ENCODE measurements around the gene FOXP1. TPM values are rescaled to one million over a fixed set of nuclear protein-coding genes. Genes with fewer than 3 reads are reported as not detected.

The FOXP1 gene
- total RNA-seq, 1 donor from 2014 or later, result 107 TPM

- Mint-ChIP-seq H3K4me1 (ENCODE audit: low read depth, unreplicated experiment) (peaks cover 5% of the 10 kb centered on the region), H3K4me3 (ENCODE audit: unreplicated experiment) (no peak overlapping the region)
These were observed 207.0 kb downstream of the FOXP1 start for GRCh38 chr3:71376503-71376902.

DNA sequence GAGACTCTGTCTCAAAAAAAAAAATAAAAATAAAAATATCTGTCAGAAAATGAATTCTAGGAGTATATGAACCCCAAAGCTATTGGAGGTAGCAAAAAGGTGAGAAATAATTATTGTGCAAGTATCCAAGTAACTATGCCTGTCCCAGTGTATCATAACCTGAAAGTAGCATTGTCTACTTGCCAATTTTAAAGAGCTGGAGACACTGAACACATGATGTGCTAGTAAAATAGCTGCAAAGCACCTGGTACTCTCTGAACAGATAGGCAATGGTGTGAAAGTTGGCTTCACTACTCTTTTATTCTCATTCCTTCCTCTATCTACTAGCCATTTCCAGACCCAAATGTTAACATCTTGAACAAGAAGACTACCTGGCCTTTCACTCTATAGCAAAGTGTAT lies 208.9 kb downstream of the FOXP1 start:
- H4K20me1 ChIP-seq (ENCODE audit: insufficient read depth, low read length), result peaks cover 66% of the 10 kb centered on the region
- no peak for DNase-seq (ENCODE audit: low read depth)
- H3K36me3 Mint-ChIP-seq (ENCODE audit: low read depth, unreplicated experiment), result peaks cover 2% of the 10 kb centered on the region

More at GRCh38 chr3:71376503-71376902, 207.0 kb downstream of the FOXP1 start:
- H3K27ac Mint-ChIP-seq (ENCODE audit: unreplicated experiment), result no peak overlapping the region
- H3K9me3 Mint-ChIP-seq (ENCODE audit: unreplicated experiment), result peaks cover 4% of the 10 kb centered on the region
- Histone ChIP-seq H3K9ac (ENCODE audit: low read length) (no peak overlapping the region), H2AFZ (ENCODE audit: low read depth, low read length) (no peak overlapping the region), H3K27ac (ENCODE audit: low read depth, low read length) (no peak overlapping the region), H3K36me3 (ENCODE audit: insufficient read depth, low read length) (no peaks in the 10 kb centered on the region), H3K4me2 (ENCODE audit: low read length) (no peak overlapping the region), H3K79me2 (ENCODE audit: insufficient read depth, low read length) (peaks cover 72% of the 10 kb centered on the region), H3K4me1 (ENCODE audit: insufficient read depth, low read length) (peaks cover 4% of the 10 kb centered on the region), H3K27me3 (ENCODE audit: insufficient read depth, low read length) (no peaks in the 10 kb centered on the region), H4K20me1 (ENCODE audit: insufficient read depth, low read length) (peaks cover 59% of the 10 kb centered on the region), H3K4me3 (ENCODE audit: insufficient read depth, low read depth, low read length) (no peak overlapping the region), H3K9me3 (ENCODE audit: insufficient read depth, low read depth, low read length) (no peaks in the 10 kb centered on the region)
- DNase-seq (ENCODE audit: low read depth) (no peak), FAIRE-seq (no peak)
- peaks cover 4% of the 10 kb centered on the region for H3K36me3 Mint-ChIP-seq (ENCODE audit: low read depth, unreplicated experiment)
- no peaks in the 10 kb centered on the region for H3K27me3 Mint-ChIP-seq (ENCODE audit: low read depth, unreplicated experiment)
- TF ChIP-seq, protein P1, sequence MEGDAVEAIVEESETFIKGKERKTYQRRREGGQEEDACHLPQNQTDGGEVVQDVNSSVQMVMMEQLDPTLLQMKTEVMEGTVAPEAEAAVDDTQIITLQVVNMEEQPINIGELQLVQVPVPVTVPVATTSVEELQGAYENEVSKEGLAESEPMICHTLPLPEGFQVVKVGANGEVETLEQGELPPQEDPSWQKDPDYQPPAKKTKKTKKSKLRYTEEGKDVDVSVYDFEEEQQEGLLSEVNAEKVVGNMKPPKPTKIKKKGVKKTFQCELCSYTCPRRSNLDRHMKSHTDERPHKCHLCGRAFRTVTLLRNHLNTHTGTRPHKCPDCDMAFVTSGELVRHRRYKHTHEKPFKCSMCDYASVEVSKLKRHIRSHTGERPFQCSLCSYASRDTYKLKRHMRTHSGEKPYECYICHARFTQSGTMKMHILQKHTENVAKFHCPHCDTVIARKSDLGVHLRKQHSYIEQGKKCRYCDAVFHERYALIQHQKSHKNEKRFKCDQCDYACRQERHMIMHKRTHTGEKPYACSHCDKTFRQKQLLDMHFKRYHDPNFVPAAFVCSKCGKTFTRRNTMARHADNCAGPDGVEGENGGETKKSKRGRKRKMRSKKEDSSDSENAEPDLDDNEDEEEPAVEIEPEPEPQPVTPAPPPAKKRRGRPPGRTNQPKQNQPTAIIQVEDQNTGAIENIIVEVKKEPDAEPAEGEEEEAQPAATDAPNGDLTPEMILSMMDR (IDR thresholded peaks at IDR 0.05; ENCODE audit: insufficient read depth, low read depth, low read length), result no peak

DNA sequence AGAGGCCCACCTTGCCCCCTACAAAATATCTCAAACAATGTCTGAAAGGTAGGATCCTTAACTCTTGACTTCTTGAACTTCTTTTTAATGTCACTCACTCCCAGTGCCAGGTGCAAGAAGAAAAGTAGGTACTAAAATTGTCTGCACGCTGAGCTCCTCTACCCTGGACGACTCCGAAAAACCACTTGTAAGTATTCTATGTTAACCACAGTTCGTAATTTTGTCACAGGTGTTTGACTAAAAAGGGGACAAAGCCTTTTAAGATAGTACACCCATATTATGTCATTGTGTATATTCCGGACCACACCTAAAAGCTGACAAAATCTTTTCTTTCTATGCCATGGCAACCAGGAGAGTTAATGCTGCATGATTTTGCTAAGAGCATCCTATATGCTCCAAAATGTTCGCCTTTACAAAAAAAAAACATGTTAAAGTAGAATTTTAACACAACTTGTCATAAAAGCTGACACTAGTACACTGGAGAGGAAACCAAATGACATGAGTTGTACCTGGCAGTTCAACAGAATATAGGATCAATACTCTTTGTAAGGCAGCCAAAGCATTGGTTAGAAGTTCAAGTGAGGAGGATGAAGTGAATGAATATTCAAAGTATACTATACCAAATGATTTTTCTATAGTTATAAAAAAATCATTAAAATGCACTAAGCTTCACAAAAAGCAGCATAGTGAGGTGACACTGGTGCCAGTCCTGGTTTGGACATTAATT lies 210.5 kb downstream of the FOXP1 start:
- Histone ChIP-seq H3K27ac (ENCODE audit: low read depth, low read length) (no peak overlapping the region), H3K9ac (ENCODE audit: low read length) (no peak overlapping the region), H3K79me2 (ENCODE audit: insufficient read depth, low read length) (peaks cover 81% of the 10 kb centered on the region), H3K4me3 (ENCODE audit: insufficient read depth, low read depth, low read length) (no peak overlapping the region), H3K4me2 (ENCODE audit: low read length) (no peak overlapping the region), H3K36me3 (ENCODE audit: insufficient read depth, low read length) (no peaks in the 10 kb centered on the region), H3K9me3 (ENCODE audit: insufficient read depth, low read depth, low read length) (no peaks in the 10 kb centered on the region), H3K27me3 (ENCODE audit: insufficient read depth, low read length) (no peaks in the 10 kb centered on the region), H2AFZ (ENCODE audit: low read depth, low read length) (no peak overlapping the region), H4K20me1 (ENCODE audit: insufficient read depth, low read length) (peaks cover 72% of the 10 kb centered on the region), H3K4me1 (ENCODE audit: insufficient read depth, low read length) (no peaks in the 10 kb centered on the region)
- peaks cover 2% of the 10 kb centered on the region for H3K36me3 Mint-ChIP-seq (ENCODE audit: low read depth, unreplicated experiment)
- no peak for FAIRE-seq
- H3K9me3 Mint-ChIP-seq (ENCODE audit: unreplicated experiment), result peaks cover 4% of the 10 kb centered on the region
- DNase-seq (ENCODE audit: low read depth), result no peak
- H3K4me1 Mint-ChIP-seq (ENCODE audit: low read depth, unreplicated experiment), result peaks cover 11% of the 10 kb centered on the region
- H3K27ac Mint-ChIP-seq (ENCODE audit: unreplicated experiment), result no peak overlapping the region
- no peak overlapping the region for H3K4me3 Mint-ChIP-seq (ENCODE audit: unreplicated experiment)
- H3K27me3 Mint-ChIP-seq (ENCODE audit: low read depth, unreplicated experiment), result no peaks in the 10 kb centered on the region
- TF ChIP-seq EZH2 (IDR thresholded peaks at IDR 0.05; ENCODE audit: insufficient read depth, low read length), result no peak
- TF ChIP-seq, protein P1 (IDR thresholded peaks at IDR 0.05; ENCODE audit: insufficient read depth, low read depth, low read length), result no peak

More for the DNA sequence above, 208.9 kb downstream of the FOXP1 start:
- Mint-ChIP-seq H3K9me3 (ENCODE audit: unreplicated experiment) (peaks cover 4% of the 10 kb centered on the region), H3K4me3 (ENCODE audit: unreplicated experiment) (no peak overlapping the region), H3K4me1 (ENCODE audit: low read depth, unreplicated experiment) (peaks cover 10% of the 10 kb centered on the region), H3K27me3 (ENCODE audit: low read depth, unreplicated experiment) (no peaks in the 10 kb centered on the region), H3K27ac (ENCODE audit: unreplicated experiment) (no peak overlapping the region)
- H3K4me3 ChIP-seq (ENCODE audit: insufficient read depth, low read depth, low read length), result no peak overlapping the region
- H3K36me3 ChIP-seq (ENCODE audit: insufficient read depth, low read length), result no peaks in the 10 kb centered on the region
- no peaks in the 10 kb centered on the region for H3K27me3 ChIP-seq (ENCODE audit: insufficient read depth, low read length)
- no peak overlapping the region for H3K27ac ChIP-seq (ENCODE audit: low read depth, low read length)
- no peaks in the 10 kb centered on the region for H3K9me3 ChIP-seq (ENCODE audit: insufficient read depth, low read depth, low read length)
- H3K79me2 ChIP-seq (ENCODE audit: insufficient read depth, low read length), result peaks cover 80% of the 10 kb centered on the region
- no peak overlapping the region for H3K9ac ChIP-seq (ENCODE audit: low read length)
- TF ChIP-seq EZH2 (IDR thresholded peaks at IDR 0.05; ENCODE audit: insufficient read depth, low read length), result no peak
- H2AFZ ChIP-seq (ENCODE audit: low read depth, low read length), result no peak overlapping the region
- no peak for FAIRE-seq
- no peak overlapping the region for H3K4me2 ChIP-seq (ENCODE audit: low read length)
- no peaks in the 10 kb centered on the region for H3K4me1 ChIP-seq (ENCODE audit: insufficient read depth, low read length)

Data from astrocyte (in vitro differentiated cells and primary cell).